GM10248 (cell line): ENCODE measurements around the gene NYAP2.

Experiments used
- CTCF ChIA-PET: fragments of 300-600 bp; sonication (Branson Sonifier 250); formaldehyde crosslinking; extraction: SDS; loops from one replicate; lab custom pipeline; 2021; ENCODE audit warnings: antibody characterized with exemption; lab: Yijun Ruan, JAX
- POLR2A ChIA-PET: fragments of 350-650 bp; sonication (Branson Sonifier 250); formaldehyde crosslinking; extraction: SDS; loops from one replicate; lab custom pipeline; 2020; ENCODE audit warnings: antibody characterized with exemption; lab: Yijun Ruan, JAX
- DNase-seq: peaks from one replicate; pipeline ENCODE4 v3.0.0; 2012; ENCODE audit errors: extremely low spot score
- CTCF ChIP-seq: IDR thresholded peaks from 2 replicates; pipeline ENCODE4 v1.5.1; 2012; ENCODE audit warnings: mild to moderate bottlenecking, low read depth; ENCODE audit errors: extremely low read depth, missing control alignments, control extremely low read depth

The NYAP2 gene

DNA sequence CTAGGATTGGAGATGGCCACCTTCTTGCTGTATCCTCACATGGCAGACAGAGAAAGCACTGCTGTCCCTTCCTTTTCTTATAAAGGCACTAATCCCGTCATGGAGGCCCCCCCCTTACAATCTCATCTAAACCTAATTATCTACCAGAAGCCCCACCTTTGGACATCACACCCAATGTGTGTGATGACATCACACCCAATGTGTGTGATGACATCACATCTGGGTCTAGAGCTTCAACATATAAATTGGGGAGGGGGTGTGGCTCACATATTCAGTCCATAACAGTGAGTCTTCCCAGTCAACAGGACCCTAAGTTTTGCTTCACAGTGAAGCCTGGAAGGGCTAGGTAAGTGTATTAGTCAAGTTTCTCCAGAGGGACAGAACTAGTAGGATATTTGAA, 213.1 kb downstream of the NYAP2 start:
- ChIA-PET CTCF (no interaction called here), POLR2A (no interaction called here)
- TF ChIP-seq CTCF = no peak

GRCh38 chr2:225614915-225615314, 215.4 kb downstream of the NYAP2 start:
- ChIA-PET POLR2A (no interaction called here), CTCF (interaction anchor here (1.0 to 1.2 kb wide), 2 partner anchors 13 kb away, joined by 3 read pairs; no protein-coding TSS in a partner anchor)
- no peak for DNase-seq
- TF ChIP-seq CTCF = no peak

More for the DNA sequence above, 213.1 kb downstream of the NYAP2 start:
- no peak for DNase-seq

GRCh38 chr2:225615514-225615913, 216.0 kb downstream of the NYAP2 start:
- no peak for DNase-seq
- ChIA-PET POLR2A (no interaction called here), CTCF (interaction anchor here (1.0 to 1.5 kb wide), 2 partner anchors 14 to 15 kb away, joined by 3 to 4 read pairs; no protein-coding TSS in a partner anchor)
- no peak for TF ChIP-seq CTCF

- ChIA-PET POLR2A (no interaction called here), CTCF (interaction anchor here (1.5 kb wide), 1 partner anchor 14 kb away, joined by 4 read pairs; no protein-coding TSS in a partner anchor)
- no peak for DNase-seq
- no peak for TF ChIP-seq CTCF
Observed at GRCh38 chr2:225616372-225616771, 216.9 kb downstream of the NYAP2 start.

DNA sequence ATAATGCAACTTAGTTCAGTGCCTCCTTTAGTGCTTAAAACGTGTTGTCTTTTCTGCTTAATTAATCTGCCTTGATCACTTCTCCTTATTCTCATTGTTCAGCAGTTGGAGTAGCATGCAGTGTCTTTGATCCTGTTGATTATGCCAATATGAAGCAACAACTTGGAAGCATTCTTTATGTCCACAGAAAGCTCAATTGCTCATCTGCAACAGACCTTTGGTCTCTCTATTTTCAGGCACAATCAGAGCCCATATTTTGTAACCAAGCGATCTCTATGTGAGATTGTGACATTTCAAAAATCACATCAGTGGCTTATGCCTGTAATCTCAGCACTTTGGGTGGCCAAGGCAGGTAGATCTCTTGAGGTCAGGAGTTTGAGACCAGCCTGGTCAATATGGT, 217.3 kb downstream of the NYAP2 start:
- no peak for DNase-seq
- TF ChIP-seq CTCF = no peak
- CTCF ChIA-PET = interaction anchor here (1.5 kb wide), 1 partner anchor 13 kb away, joined by 4 read pairs; no protein-coding TSS in a partner anchor
- POLR2A ChIA-PET = no interaction called here

GRCh38 chr2:225620227-225620626, 220.7 kb downstream of the NYAP2 start:
- ChIA-PET POLR2A (no interaction called here), CTCF (interaction anchor here (3.0 kb wide), 1 partner anchor 9 kb away, joined by 10 read pairs; no protein-coding TSS in a partner anchor)
- TF ChIP-seq CTCF = no peak
- DNase-seq = no peak
